Cardiac ventricle fibroblast (primary cell): ENCODE data around the gene BAD. TPM values are rescaled to one million over a fixed set of nuclear protein-coding genes. Genes with fewer than 3 reads are reported as not detected.

Experiments
- total RNA-seq: library from RNA; depleted of rRNA; stranded (reverse); fragments of >200 nt; gene quantifications from 2 replicates; pipeline ENCODE4 v1.2.3, GENCODE V29; 2015

BAD gene
- total RNA-seq, 1 donor from 2014 or later = 117 TPM

Other genes starting within 250 kb of the BAD start
- 0.06 TPM in 1 of 2 replicates, not detected in the other for gene FLRT1, start 248.7 kb downstream of the BAD start, total RNA-seq
- gene MACROD1, start 118.6 kb downstream of the BAD start, total RNA-seq = 14.9 and 15.3 TPM in 2 replicates
- gene STIP1, start 98.5 kb downstream of the BAD start, total RNA-seq = 68.7 and 86.9 TPM in 2 replicates
- gene FERMT3, start 77.9 kb downstream of the BAD start, total RNA-seq = 13.7 and 14.4 TPM in 2 replicates
- gene TRPT1, start 58.5 kb downstream of the BAD start, total RNA-seq = 16.2 and 19.6 TPM in 2 replicates
- gene NUDT22, start 58.4 kb downstream of the BAD start, total RNA-seq = 52.1 and 60.7 TPM in 2 replicates
- gene DNAJC4, start 54.1 kb downstream of the BAD start, total RNA-seq = 9.1 and 11.5 TPM in 2 replicates
- 73.3 and 75.0 TPM in 2 replicates for gene VEGFB, start 50.1 kb downstream of the BAD start, total RNA-seq
- gene FKBP2, start 43.6 kb downstream of the BAD start, total RNA-seq = 82.6 and 104 TPM in 2 replicates
- gene PPP1R14B, start 37.7 kb downstream of the BAD start, total RNA-seq = 155 and 170 TPM in 2 replicates
- 26.1 TPM in 2 replicates for gene PLCB3, start 33.1 kb downstream of the BAD start, total RNA-seq
- gene GPR137, start 1.2 kb upstream of the BAD start, total RNA-seq = 29.6 and 31.4 TPM in 2 replicates
- gene KCNK4, start 6.6 kb upstream of the BAD start, total RNA-seq = not detected in 2 replicates
- 0.24 TPM in 1 of 2 replicates, not detected in the other for gene CATSPERZ, start 15.7 kb upstream of the BAD start, total RNA-seq
- 28.1 and 36.4 TPM in 2 replicates for gene ESRRA, start 20.9 kb upstream of the BAD start, total RNA-seq
- gene TRMT112, start 32.9 kb upstream of the BAD start, total RNA-seq = 202 and 252 TPM in 2 replicates
- 297 and 314 TPM in 2 replicates for gene PRDX5, start 33.5 kb upstream of the BAD start, total RNA-seq
- 0.54 and 0.69 TPM in 2 replicates for gene CCDC88B, start 55.5 kb upstream of the BAD start, total RNA-seq
- 30.3 and 38.8 TPM in 2 replicates for gene RPS6KA4, start 74.5 kb upstream of the BAD start, total RNA-seq